ENCODE data around the gene TNIP1.

Gene TNIP1

GRCh38 chr5:151006704-151007334, 74.0 kb downstream of the TNIP1 start:
- no peaks in the 10 kb centered on the region for H3K9me3 ChIP-seq (ENCODE audit: control insufficient read depth, low read length)
- H3K36me3 ChIP-seq (ENCODE audit: control insufficient read depth, insufficient read depth, low read length), result no peaks in the 10 kb centered on the region
- peaks cover 27% of the 10 kb centered on the region for H3K4me1 ChIP-seq (ENCODE audit: control insufficient read depth, insufficient read depth, low read length)
- H3K27me3 ChIP-seq (ENCODE audit: control insufficient read depth, insufficient read depth, low read length), result no peaks in the 10 kb centered on the region
- no peak overlapping the region for H3K9ac ChIP-seq (ENCODE audit: low read length)
- no peak overlapping the region for H3K4me3 ChIP-seq (ENCODE audit: low read length)

DNA sequence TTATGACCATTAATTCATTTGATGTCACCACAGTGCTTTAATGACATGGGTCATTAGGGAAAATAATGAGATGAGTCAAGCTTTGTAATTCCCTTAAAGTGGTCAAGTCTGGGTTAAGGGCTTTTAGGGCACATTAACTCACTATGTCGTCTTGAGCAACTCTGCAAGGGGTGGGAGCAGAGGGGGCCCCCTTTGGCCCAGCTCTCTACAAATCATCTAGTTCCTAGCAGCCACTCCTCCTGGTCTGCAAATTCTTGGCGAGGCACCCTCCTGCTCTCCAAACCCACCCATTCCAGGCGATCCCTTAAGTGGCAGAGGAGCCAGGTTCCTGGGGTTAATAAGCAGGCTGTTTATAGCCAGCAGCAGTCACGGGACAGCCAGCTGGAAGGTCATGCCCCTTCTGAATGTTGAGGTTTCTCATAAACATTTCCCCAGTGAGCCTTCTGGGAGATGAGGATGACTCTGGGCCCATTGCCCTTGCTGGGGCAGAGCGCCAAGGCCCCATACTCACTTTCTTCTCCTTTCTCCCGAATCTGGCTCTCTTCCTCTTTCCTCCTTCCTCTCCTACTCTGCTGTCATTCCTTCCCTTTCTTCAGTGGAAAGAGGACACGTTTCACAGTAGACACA, 74.8 kb downstream of the TNIP1 start:
- no peaks in the 10 kb centered on the region for H3K36me3 ChIP-seq (ENCODE audit: control insufficient read depth, insufficient read depth, low read length)
- H3K9ac ChIP-seq (ENCODE audit: low read length), result no peak overlapping the region
- no peaks in the 10 kb centered on the region for H3K27me3 ChIP-seq (ENCODE audit: control insufficient read depth, insufficient read depth, low read length)
- H3K9me3 ChIP-seq (ENCODE audit: control insufficient read depth, low read length), result no peaks in the 10 kb centered on the region
- H3K4me3 ChIP-seq (ENCODE audit: low read length), result no peak overlapping the region
- peaks cover 27% of the 10 kb centered on the region for H3K4me1 ChIP-seq (ENCODE audit: control insufficient read depth, insufficient read depth, low read length)

DNA sequence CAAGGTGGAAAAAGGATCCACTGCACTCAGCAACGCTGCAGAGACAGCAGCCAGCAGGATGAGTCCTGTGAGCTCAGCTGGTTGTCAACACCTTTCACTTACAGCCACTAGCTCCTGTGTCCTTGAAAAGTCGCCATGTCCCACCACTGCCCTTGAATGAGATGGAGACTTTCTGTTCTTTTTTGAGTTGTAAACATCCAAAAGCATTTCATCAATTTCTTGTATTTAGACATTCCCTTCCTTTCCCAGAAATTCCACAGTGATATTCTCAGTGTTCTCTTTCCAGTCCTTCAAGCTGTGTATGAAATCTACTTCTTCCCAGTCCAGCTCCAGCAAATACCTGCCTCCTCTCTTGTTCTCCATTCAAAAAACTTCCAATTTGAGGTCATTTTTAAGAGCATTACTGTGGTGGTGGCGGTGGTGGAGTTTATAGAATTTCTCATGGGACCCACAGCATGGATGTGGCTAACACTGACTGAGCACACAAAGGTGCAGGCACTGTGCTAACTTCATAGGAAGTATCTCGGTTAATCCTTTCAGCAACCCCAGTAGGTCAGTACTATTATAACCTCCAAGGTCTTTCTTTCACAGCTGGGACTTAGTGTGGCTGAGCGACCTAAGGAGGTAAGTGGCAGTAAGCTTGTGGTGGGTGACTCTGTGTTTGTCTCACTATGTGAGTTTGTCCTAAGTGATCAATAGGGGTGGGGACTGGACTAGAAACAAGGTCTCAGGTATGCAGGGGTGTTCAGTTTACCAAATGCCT, 75.5 kb downstream of the TNIP1 start:
- no peak overlapping the region for H3K9ac ChIP-seq (ENCODE audit: low read length)
- peaks cover 27% of the 10 kb centered on the region for H3K4me1 ChIP-seq (ENCODE audit: control insufficient read depth, insufficient read depth, low read length)
- H3K36me3 ChIP-seq (ENCODE audit: control insufficient read depth, insufficient read depth, low read length), result no peaks in the 10 kb centered on the region
- H3K9me3 ChIP-seq (ENCODE audit: control insufficient read depth, low read length), result no peaks in the 10 kb centered on the region
- no peaks in the 10 kb centered on the region for H3K27me3 ChIP-seq (ENCODE audit: control insufficient read depth, insufficient read depth, low read length)
- H3K4me3 ChIP-seq (ENCODE audit: low read length), result no peak overlapping the region

- H3K4me3 ChIP-seq (ENCODE audit: low read length), result no peak overlapping the region
- H3K36me3 ChIP-seq (ENCODE audit: control insufficient read depth, insufficient read depth, low read length), result no peaks in the 10 kb centered on the region
- no peaks in the 10 kb centered on the region for H3K27me3 ChIP-seq (ENCODE audit: control insufficient read depth, insufficient read depth, low read length)
- peaks cover 27% of the 10 kb centered on the region for H3K4me1 ChIP-seq (ENCODE audit: control insufficient read depth, insufficient read depth, low read length)
- no peaks in the 10 kb centered on the region for H3K9me3 ChIP-seq (ENCODE audit: control insufficient read depth, low read length)
- H3K9ac ChIP-seq (ENCODE audit: low read length), result no peak overlapping the region
Measured at GRCh38 chr5:151004499-151004898, 76.3 kb downstream of the TNIP1 start.

DNA sequence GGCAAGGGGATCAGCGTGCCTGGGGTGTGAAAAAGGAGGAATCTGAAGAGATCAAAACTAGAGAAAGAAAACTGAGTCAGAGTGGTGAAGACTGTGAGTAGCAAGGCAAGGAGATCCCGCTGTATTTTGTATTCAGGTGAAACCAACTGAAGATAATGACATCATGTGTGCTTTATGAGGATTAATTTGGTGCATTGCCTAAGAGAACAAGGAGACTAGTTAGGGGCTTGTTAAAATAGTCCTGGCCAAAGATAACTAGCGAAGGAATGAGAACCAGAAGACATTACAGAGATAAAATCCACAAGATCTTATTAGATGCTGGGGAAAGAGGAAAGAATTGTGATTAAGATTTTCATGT, 77.4 kb downstream of the TNIP1 start:
- Histone ChIP-seq H3K9ac (ENCODE audit: low read length) (no peak overlapping the region), H3K9me3 (ENCODE audit: control insufficient read depth, low read length) (no peaks in the 10 kb centered on the region), H3K27me3 (ENCODE audit: control insufficient read depth, insufficient read depth, low read length) (no peaks in the 10 kb centered on the region), H3K4me1 (ENCODE audit: control insufficient read depth, insufficient read depth, low read length) (peaks cover 26% of the 10 kb centered on the region), H3K36me3 (ENCODE audit: control insufficient read depth, insufficient read depth, low read length) (no peaks in the 10 kb centered on the region), H3K4me3 (ENCODE audit: low read length) (no peak overlapping the region)

GRCh38 chr5:151002681-151003502, 77.9 kb downstream of the TNIP1 start:
- Histone ChIP-seq H3K4me1 (ENCODE audit: control insufficient read depth, insufficient read depth, low read length) (peaks cover 20% of the 10 kb centered on the region), H3K9ac (ENCODE audit: low read length) (no peak overlapping the region), H3K4me3 (ENCODE audit: low read length) (no peak overlapping the region), H3K27me3 (ENCODE audit: control insufficient read depth, insufficient read depth, low read length) (no peaks in the 10 kb centered on the region), H3K36me3 (ENCODE audit: control insufficient read depth, insufficient read depth, low read length) (no peaks in the 10 kb centered on the region), H3K9me3 (ENCODE audit: control insufficient read depth, low read length) (no peaks in the 10 kb centered on the region)

DNA sequence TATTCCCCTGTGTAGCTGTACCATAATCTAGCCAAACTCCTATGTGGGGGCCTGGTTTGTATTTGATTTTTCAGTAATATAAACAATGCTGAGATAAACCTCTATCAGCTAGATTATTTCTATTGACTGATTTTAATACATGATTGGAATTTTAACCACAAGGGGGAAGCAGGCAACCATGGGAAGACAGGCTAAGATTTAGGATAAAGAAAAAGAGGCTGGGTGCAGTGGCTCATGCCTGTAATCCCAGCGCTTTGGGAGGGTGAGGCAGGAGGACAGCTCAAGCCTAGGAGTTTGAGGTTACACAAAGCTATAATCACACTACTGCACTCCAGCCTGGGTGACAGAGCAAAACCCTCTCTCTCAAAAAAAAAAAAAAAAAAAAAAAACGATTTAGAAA, 78.6 kb downstream of the TNIP1 start:
- Histone ChIP-seq H3K4me1 (ENCODE audit: control insufficient read depth, insufficient read depth, low read length) (peaks cover 14% of the 10 kb centered on the region), H3K36me3 (ENCODE audit: control insufficient read depth, insufficient read depth, low read length) (no peaks in the 10 kb centered on the region), H3K9me3 (ENCODE audit: control insufficient read depth, low read length) (no peaks in the 10 kb centered on the region), H3K9ac (ENCODE audit: low read length) (no peak overlapping the region), H3K4me3 (ENCODE audit: low read length) (no peak overlapping the region), H3K27me3 (ENCODE audit: control insufficient read depth, insufficient read depth, low read length) (no peaks in the 10 kb centered on the region)

DNA sequence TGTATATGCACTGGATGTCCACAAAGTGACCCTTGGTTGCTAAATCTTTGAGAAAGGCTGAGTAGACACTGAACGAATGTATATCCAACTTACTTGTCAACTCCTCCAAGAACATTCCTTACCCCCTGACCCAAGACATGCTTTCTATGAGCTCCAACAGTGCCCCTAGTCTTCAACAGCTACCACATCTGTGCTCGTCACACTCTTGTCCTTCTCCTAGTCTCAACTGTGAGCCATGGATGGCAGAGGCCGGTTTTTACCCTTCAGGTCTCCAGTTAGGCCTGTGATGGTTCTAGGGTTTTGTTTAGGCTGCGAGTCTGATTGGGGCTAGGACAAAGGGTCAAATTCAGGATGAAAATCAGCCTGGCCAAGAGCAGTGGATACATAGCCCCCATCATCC, 79.4 kb downstream of the TNIP1 start:
- Histone ChIP-seq H3K4me1 (ENCODE audit: control insufficient read depth, insufficient read depth, low read length) (peaks cover 6% of the 10 kb centered on the region), H3K4me3 (ENCODE audit: low read length) (no peak overlapping the region), H3K27me3 (ENCODE audit: control insufficient read depth, insufficient read depth, low read length) (no peaks in the 10 kb centered on the region), H3K9me3 (ENCODE audit: control insufficient read depth, low read length) (no peaks in the 10 kb centered on the region), H3K36me3 (ENCODE audit: control insufficient read depth, insufficient read depth, low read length) (no peaks in the 10 kb centered on the region), H3K9ac (ENCODE audit: low read length) (no peak overlapping the region)

- Histone ChIP-seq H3K27me3 (ENCODE audit: control insufficient read depth, insufficient read depth, low read length) (no peaks in the 10 kb centered on the region), H3K9me3 (ENCODE audit: control insufficient read depth, low read length) (no peaks in the 10 kb centered on the region), H3K36me3 (ENCODE audit: control insufficient read depth, insufficient read depth, low read length) (no peaks in the 10 kb centered on the region), H3K4me1 (ENCODE audit: control insufficient read depth, insufficient read depth, low read length) (no peaks in the 10 kb centered on the region), H3K4me3 (ENCODE audit: low read length) (no peak overlapping the region), H3K9ac (ENCODE audit: low read length) (no peak overlapping the region)
Measured at GRCh38 chr5:150999704-151000442, 81.0 kb downstream of the TNIP1 start.

DNA sequence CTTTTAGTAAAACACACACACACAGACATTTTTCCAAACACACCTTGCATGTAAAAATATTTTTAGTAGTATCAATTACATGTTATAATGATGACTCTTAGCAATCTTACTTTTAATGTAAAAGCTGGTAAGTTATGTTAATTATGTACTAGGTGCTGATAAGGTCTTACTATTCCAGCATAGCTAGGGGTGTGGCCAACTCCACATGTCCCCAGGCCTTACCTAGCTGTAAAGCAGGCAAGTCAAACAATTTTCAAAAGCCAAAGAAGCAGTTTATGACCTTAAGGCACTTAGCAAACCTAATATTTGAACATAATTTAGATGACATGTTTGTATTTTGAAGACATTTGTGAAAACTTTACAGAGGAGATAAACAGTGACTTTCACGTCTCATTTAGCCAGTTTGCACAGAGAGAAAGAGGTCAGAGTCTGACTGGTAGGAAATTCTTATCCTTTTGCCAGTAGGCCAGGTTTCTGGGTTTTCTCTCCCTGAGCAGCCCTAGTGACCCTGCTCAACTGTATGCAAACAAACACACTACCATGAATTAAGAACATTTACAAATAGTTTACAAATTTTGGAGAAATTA, 86.9 kb downstream of the TNIP1 start:
- no peaks in the 10 kb centered on the region for H3K36me3 ChIP-seq (ENCODE audit: control insufficient read depth, insufficient read depth, low read length)
- H3K9me3 ChIP-seq (ENCODE audit: control insufficient read depth, low read length), result no peaks in the 10 kb centered on the region
- no peak overlapping the region for H3K4me3 ChIP-seq (ENCODE audit: low read length)

DNA sequence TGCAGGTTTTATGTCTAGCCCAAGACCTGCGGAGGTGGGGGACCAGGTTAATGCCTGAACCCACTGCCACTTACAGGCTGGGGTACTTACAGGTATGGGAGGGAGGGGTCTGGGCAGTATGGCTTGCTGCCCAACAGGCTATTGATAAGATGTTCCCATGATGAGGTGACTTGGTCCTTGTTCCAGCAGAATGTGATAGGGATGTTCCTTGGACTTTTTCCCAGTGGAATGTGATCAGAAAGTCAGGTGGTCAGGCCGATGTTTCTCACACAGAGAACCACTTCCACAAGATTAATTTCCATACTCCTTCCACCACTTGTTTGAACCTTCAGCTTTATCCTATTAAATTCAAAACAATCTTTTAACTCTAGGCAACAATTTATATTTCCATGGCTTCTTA, 87.4 kb downstream of the TNIP1 start:
- Histone ChIP-seq H3K9ac (ENCODE audit: low read length) (no peak overlapping the region), H3K36me3 (ENCODE audit: control insufficient read depth, insufficient read depth, low read length) (no peaks in the 10 kb centered on the region), H3K27me3 (ENCODE audit: control insufficient read depth, insufficient read depth, low read length) (no peaks in the 10 kb centered on the region), H3K9me3 (ENCODE audit: control insufficient read depth, low read length) (no peaks in the 10 kb centered on the region), H3K4me1 (ENCODE audit: control insufficient read depth, insufficient read depth, low read length) (no peaks in the 10 kb centered on the region), H3K4me3 (ENCODE audit: low read length) (no peak overlapping the region)

More for the DNA sequence above, 86.9 kb downstream of the TNIP1 start:
- no peaks in the 10 kb centered on the region for H3K27me3 ChIP-seq (ENCODE audit: control insufficient read depth, insufficient read depth, low read length)
- no peak overlapping the region for H3K9ac ChIP-seq (ENCODE audit: low read length)
- no peaks in the 10 kb centered on the region for H3K4me1 ChIP-seq (ENCODE audit: control insufficient read depth, insufficient read depth, low read length)
